HEK293 (cell line): ENCODE measurements around the gene ATOH8.

ENCODE experiments used
- CTCF ChIA-PET: fragments of 350-600 bp; formaldehyde crosslinking; extraction: SDS; loops from one replicate; lab custom pipeline; 2021; ENCODE audit warnings: antibody characterized with exemption; lab: Yijun Ruan, JAX
- POLR2A ChIA-PET: fragments of 300-600 bp; formaldehyde crosslinking; extraction: SDS; loops from one replicate; lab custom pipeline; 2020; ENCODE audit warnings: antibody characterized with exemption, inconsistent platforms; lab: Yijun Ruan, JAX
- H3K27ac ChIP-seq: fragments of 200-500 bp; sonication (Bioruptor generic); 2 replicates; pipeline ENCODE4 v1.5.1; 2014; ENCODE audit warnings: low read depth, low read length, control low read depth, inconsistent platforms; ENCODE audit errors: extremely low read depth
- H3K36me3 ChIP-seq, 2 experiments: fragments of 200-500 bp in 1 of 2; sonication (Bioruptor generic) in 1 of 2; 1 replicate in 1 of 2; 2 replicates in 1 of 2; pipeline ENCODE4 v1.5.1; 2014 to 2017; ENCODE audit warnings: inconsistent platforms in 2 of 2, low read length in 2 of 2; ENCODE audit not compliant: control insufficient read depth in 2 of 2, insufficient read depth in 1 of 2
- H3K4me1 ChIP-seq: fragments of 200-500 bp; sonication (Bioruptor generic); 2 replicates; pipeline ENCODE4 v1.5.1; 2014; ENCODE audit warnings: mild to moderate bottlenecking, low read length, inconsistent platforms; ENCODE audit not compliant: control insufficient read depth, insufficient read depth
- H3K4me3 ChIP-seq: 2 replicates; pipeline ENCODE4 v1.5.1; 2011; ENCODE audit warnings: low read depth, mild to moderate bottlenecking, control low read depth, low read length, moderate library complexity
- H3K9me3 ChIP-seq: fragments of 200-500 bp; sonication (Bioruptor generic); 2 replicates; pipeline ENCODE4 v1.5.1; 2014; ENCODE audit warnings: low read depth, low read length, inconsistent platforms; ENCODE audit not compliant: control insufficient read depth, insufficient read depth
- BCL6B ChIP-seq: fragments of 450-650 bp; formaldehyde crosslinking; IDR thresholded peaks from 2 replicates; pipeline ENCODE4 v1.5.1; 2017; ENCODE audit warnings: missing biosample characterization, missing genetic modification characterization
- REPIN1 ChIP-seq: fragments of 450-650 bp; formaldehyde crosslinking; IDR thresholded peaks from 2 replicates; pipeline ENCODE4 v1.5.1; 2017; ENCODE audit warnings: missing biosample characterization, missing genetic modification characterization, low read depth
- ZBTB11 ChIP-seq: fragments of 450-650 bp; formaldehyde crosslinking; conservative IDR thresholded peaks from 2 replicates; pipeline ENCODE4 v1.5.1; 2016; ENCODE audit warnings: low read depth, missing biosample characterization, missing genetic modification characterization
- ZBTB8A ChIP-seq: fragments of 450-650 bp; formaldehyde crosslinking; IDR thresholded peaks from 2 replicates; pipeline ENCODE4 v1.5.1; 2016; ENCODE audit warnings: missing biosample characterization, missing genetic modification characterization
- ZNF211 ChIP-seq: fragments of 450-650 bp; formaldehyde crosslinking; IDR thresholded peaks from 2 replicates; pipeline ENCODE4 v1.5.1; 2016; ENCODE audit warnings: low read depth, missing biosample characterization, missing genetic modification characterization
- ZNF214 ChIP-seq: fragments of 450-650 bp; formaldehyde crosslinking; IDR thresholded peaks from 2 replicates; pipeline ENCODE4 v1.5.1; 2017; ENCODE audit warnings: missing biosample characterization, mild to moderate bottlenecking, missing genetic modification characterization, borderline replicate concordance
- ZNF354C ChIP-seq: fragments of 450-650 bp; formaldehyde crosslinking; IDR thresholded peaks from 2 replicates; pipeline ENCODE4 v1.5.1; 2016; ENCODE audit warnings: missing biosample characterization, missing genetic modification characterization, low read depth, borderline replicate concordance
- ZNF391 ChIP-seq: fragments of 450-650 bp; formaldehyde crosslinking; IDR thresholded peaks from 2 replicates; pipeline ENCODE4 v1.5.1; 2016; ENCODE audit warnings: low read depth, missing biosample characterization, missing genetic modification characterization, borderline replicate concordance
- ZNF404 ChIP-seq: fragments of 450-650 bp; formaldehyde crosslinking; IDR thresholded peaks from 2 replicates; pipeline ENCODE4 v1.5.1; 2017; ENCODE audit warnings: missing biosample characterization, missing genetic modification characterization
- ZNF555 ChIP-seq: fragments of 450-650 bp; formaldehyde crosslinking; conservative IDR thresholded peaks from 2 replicates; pipeline ENCODE4 v1.5.1; 2017; ENCODE audit warnings: missing biosample characterization, mild to moderate bottlenecking, missing genetic modification characterization, inconsistent platforms
- ZNF558 ChIP-seq: fragments of 450-650 bp; formaldehyde crosslinking; IDR thresholded peaks from 2 replicates; pipeline ENCODE4 v1.5.1; 2016; ENCODE audit warnings: missing biosample characterization, missing genetic modification characterization
- ZNF561 ChIP-seq: fragments of 450-650 bp; IDR thresholded peaks from 2 replicates; pipeline ENCODE4 v1.5.1; 2018; ENCODE audit warnings: missing biosample characterization, missing genetic modification characterization, borderline replicate concordance
- ZNF660 ChIP-seq: fragments of 450-650 bp; IDR thresholded peaks from 2 replicates; pipeline ENCODE4 v1.5.1; 2018; ENCODE audit warnings: missing biosample characterization, mild to moderate bottlenecking, missing genetic modification characterization
- ZXDB ChIP-seq: fragments of 450-650 bp; formaldehyde crosslinking; IDR thresholded peaks from 2 replicates; pipeline ENCODE4 v1.5.1; 2016; ENCODE audit warnings: missing biosample characterization, missing genetic modification characterization
- TF ChIP-seq, protein P1 (sequence below): fragments of 450-650 bp; formaldehyde crosslinking; IDR thresholded peaks from 2 replicates; pipeline ENCODE4 v1.5.1; 2017; ENCODE audit warnings: missing biosample characterization, missing genetic modification characterization
- TF ChIP-seq, protein P2 (sequence below): fragments of 450-650 bp; formaldehyde crosslinking; IDR thresholded peaks from 2 replicates; pipeline ENCODE4 v1.5.1; 2016; ENCODE audit warnings: missing biosample characterization, missing genetic modification characterization
- TF ChIP-seq, protein P3 (sequence below): IDR thresholded peaks from 2 replicates; pipeline ENCODE4 v1.6.1; 2011; ENCODE audit warnings: mild to moderate bottlenecking, low read depth, low read length, borderline replicate concordance
- TF ChIP-seq, protein P4 (sequence below): fragments of 450-650 bp; formaldehyde crosslinking; IDR thresholded peaks from 2 replicates; pipeline ENCODE4 v1.5.1; 2016; ENCODE audit warnings: missing biosample characterization, missing genetic modification characterization

Gene ATOH8

GRCh38 chr2:85710687-85711577 is 42.9 kb upstream of the ATOH8 start (continued):
- TF ChIP-seq ZXDB (no peak), ZNF354C (tag by site-specific recombination) (no peak)
- TF ChIP-seq, protein P1, sequence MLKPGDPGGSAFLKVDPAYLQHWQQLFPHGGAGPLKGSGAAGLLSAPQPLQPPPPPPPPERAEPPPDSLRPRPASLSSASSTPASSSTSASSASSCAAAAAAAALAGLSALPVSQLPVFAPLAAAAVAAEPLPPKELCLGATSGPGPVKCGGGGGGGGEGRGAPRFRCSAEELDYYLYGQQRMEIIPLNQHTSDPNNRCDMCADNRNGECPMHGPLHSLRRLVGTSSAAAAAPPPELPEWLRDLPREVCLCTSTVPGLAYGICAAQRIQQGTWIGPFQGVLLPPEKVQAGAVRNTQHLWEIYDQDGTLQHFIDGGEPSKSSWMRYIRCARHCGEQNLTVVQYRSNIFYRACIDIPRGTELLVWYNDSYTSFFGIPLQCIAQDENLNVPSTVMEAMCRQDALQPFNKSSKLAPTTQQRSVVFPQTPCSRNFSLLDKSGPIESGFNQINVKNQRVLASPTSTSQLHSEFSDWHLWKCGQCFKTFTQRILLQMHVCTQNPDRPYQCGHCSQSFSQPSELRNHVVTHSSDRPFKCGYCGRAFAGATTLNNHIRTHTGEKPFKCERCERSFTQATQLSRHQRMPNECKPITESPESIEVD (tag by site-specific recombination), result no peak
- TF ChIP-seq, protein P2, sequence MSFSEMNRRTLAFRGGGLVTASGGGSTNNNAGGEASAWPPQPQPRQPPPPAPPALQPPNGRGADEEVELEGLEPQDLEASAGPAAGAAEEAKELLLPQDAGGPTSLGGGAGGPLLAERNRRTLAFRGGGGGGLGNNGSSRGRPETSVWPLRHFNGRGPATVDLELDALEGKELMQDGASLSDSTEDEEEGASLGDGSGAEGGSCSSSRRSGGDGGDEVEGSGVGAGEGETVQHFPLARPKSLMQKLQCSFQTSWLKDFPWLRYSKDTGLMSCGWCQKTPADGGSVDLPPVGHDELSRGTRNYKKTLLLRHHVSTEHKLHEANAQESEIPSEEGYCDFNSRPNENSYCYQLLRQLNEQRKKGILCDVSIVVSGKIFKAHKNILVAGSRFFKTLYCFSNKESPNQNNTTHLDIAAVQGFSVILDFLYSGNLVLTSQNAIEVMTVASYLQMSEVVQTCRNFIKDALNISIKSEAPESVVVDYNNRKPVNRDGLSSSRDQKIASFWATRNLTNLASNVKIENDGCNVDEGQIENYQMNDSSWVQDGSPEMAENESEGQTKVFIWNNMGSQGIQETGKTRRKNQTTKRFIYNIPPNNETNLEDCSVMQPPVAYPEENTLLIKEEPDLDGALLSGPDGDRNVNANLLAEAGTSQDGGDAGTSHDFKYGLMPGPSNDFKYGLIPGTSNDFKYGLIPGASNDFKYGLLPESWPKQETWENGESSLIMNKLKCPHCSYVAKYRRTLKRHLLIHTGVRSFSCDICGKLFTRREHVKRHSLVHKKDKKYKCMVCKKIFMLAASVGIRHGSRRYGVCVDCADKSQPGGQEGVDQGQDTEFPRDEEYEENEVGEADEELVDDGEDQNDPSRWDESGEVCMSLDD (tag by site-specific recombination), result no peak

- no peaks in the 10 kb centered on the region for H3K36me3 ChIP-seq
- POLR2A ChIA-PET, result no interaction called here
- TF ChIP-seq ZNF214 (tag by site-specific recombination), result no peak
- no peak for TF ChIP-seq BCL6B (tag by site-specific recombination)
- no peak for TF ChIP-seq ZNF558 (tag by site-specific recombination)
- TF ChIP-seq, all 188 proteins: peak for 0
- H3K27ac ChIP-seq, result no peak overlapping the region
- no peaks in the 10 kb centered on the region for H3K4me1 ChIP-seq
- CTCF ChIA-PET, result interaction anchor here (2.0 to 2.8 kb wide), 2 partner anchors 9 to 18 kb away, joined by 4 to 15 read pairs; no protein-coding TSS in a partner anchor
- no peak overlapping the region for H3K4me3 ChIP-seq
- H3K9me3 ChIP-seq, result no peaks in the 10 kb centered on the region
Observed at GRCh38 chr2:85711578-85712060, 42.2 kb upstream of the ATOH8 start.

GRCh38 chr2:85712336-85712735 is 41.5 kb upstream of the ATOH8 start:
- Histone ChIP-seq H3K9me3 (no peaks in the 10 kb centered on the region), H3K27ac (no peak overlapping the region), H3K36me3 (no peaks in the 10 kb centered on the region), H3K4me3 (no peak overlapping the region), H3K4me1 (no peaks in the 10 kb centered on the region)
- CTCF ChIA-PET, result interaction anchor here (0.9 to 2.8 kb wide), 2 partner anchors 11 to 17 kb away, joined by 3 to 15 read pairs; no protein-coding TSS in a partner anchor
- POLR2A ChIA-PET, result interaction anchor here (0.5 kb wide), 1 partner anchor 72 kb away, joined by 3 read pairs; no protein-coding TSS in a partner anchor
- TF ChIP-seq ZNF660 (tag by site-specific recombination) (no peak), ZNF561 (tag by site-specific recombination) (no peak), ZNF391 (tag by site-specific recombination) (no peak), ZBTB11 (no peak), ZNF555 (tag by site-specific recombination) (no peak), ZNF404 (tag by site-specific recombination) (no peak), ZNF211 (tag by site-specific recombination) (no peak), REPIN1 (tag by site-specific recombination) (no peak), ZBTB8A (tag by site-specific recombination) (no peak)
- TF ChIP-seq, protein P3, sequence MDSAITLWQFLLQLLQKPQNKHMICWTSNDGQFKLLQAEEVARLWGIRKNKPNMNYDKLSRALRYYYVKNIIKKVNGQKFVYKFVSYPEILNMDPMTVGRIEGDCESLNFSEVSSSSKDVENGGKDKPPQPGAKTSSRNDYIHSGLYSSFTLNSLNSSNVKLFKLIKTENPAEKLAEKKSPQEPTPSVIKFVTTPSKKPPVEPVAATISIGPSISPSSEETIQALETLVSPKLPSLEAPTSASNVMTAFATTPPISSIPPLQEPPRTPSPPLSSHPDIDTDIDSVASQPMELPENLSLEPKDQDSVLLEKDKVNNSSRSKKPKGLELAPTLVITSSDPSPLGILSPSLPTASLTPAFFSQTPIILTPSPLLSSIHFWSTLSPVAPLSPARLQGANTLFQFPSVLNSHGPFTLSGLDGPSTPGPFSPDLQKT, result no peak
- TF ChIP-seq, protein P4, sequence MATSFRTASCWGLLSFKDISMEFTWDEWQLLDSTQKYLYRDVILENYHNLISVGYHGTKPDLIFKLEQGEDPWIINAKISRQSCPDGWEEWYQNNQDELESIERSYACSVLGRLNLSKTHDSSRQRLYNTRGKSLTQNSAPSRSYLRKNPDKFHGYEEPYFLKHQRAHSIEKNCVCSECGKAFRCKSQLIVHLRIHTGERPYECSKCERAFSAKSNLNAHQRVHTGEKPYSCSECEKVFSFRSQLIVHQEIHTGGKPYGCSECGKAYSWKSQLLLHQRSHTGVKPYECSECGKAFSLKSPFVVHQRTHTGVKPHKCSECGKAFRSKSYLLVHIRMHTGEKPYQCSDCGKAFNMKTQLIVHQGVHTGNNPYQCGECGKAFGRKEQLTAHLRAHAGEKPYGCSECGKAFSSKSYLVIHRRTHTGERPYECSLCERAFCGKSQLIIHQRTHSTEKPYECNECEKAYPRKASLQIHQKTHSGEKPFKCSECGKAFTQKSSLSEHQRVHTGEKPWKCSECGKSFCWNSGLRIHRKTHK (tag by site-specific recombination), result no peak
